ENCODE measurements around the gene BABAM2. TPM values are rescaled to one million over a fixed set of nuclear protein-coding genes. Genes with fewer than 3 reads are reported as not detected.
"Not testable (repeated sequence)": the region's sequence is repeated elsewhere in the genome, so short reads cannot be mapped to it uniquely, and the experiment has no call there.

The BABAM2 gene
- total RNA-seq, 2 experiments from 2014 or later, result 66.8 to 68.4 TPM

- H3K27ac Mint-ChIP-seq, result no peak overlapping the region
- DNase-seq (no peak), ATAC-seq (no peak)
- peaks cover 3% of the 10 kb centered on the region for H3K4me1 Mint-ChIP-seq (ENCODE audit: low read depth)
- H3K27me3 Mint-ChIP-seq, result no peaks in the 10 kb centered on the region
- no peak for TF ChIP-seq CTCF (IDR thresholded peaks at IDR 0.05)
- intact Hi-C loops (cut with micrococcal nuclease), result no loop called here
- H3K4me3 Mint-ChIP-seq, result no peak overlapping the region
- ChIA-PET CTCF (no interaction called here), POLR2A (interaction anchor here (0.6 kb wide), 1 partner anchor 460 kb away, joined by 3 read pairs; no protein-coding TSS in a partner anchor)
- H3K36me3 Mint-ChIP-seq (ENCODE audit: low read depth), result peaks cover 3% of the 10 kb centered on the region
- H3K9me3 Mint-ChIP-seq, result no peaks in the 10 kb centered on the region
Measured at GRCh38 chr2:28103611-28104010, 213.1 kb downstream of the BABAM2 start.

- H3K4me1 Mint-ChIP-seq (ENCODE audit: low read depth), result no peaks in the 10 kb centered on the region
- CTCF ChIA-PET, result interaction anchor here (1.0 kb wide), 1 partner anchor 48 kb away, joined by 3 read pairs; no protein-coding TSS in a partner anchor
- intact Hi-C loops (cut with micrococcal nuclease), result no loop called here
- no peaks in the 10 kb centered on the region for H3K9me3 Mint-ChIP-seq
- no peak overlapping the region for H3K27ac Mint-ChIP-seq
- DNase-seq (no peak), ATAC-seq (no peak)
- POLR2A ChIA-PET, result no interaction called here
- no peak for TF ChIP-seq CTCF (IDR thresholded peaks at IDR 0.05)
- H3K36me3 Mint-ChIP-seq (ENCODE audit: low read depth), result peaks cover 3% of the 10 kb centered on the region
- no peaks in the 10 kb centered on the region for H3K27me3 Mint-ChIP-seq
- H3K4me3 Mint-ChIP-seq, result no peak overlapping the region
Measured at GRCh38 chr2:28108143-28108542, 217.6 kb downstream of the BABAM2 start.

- H3K4me1 Mint-ChIP-seq (ENCODE audit: low read depth); H3K27me3 Mint-ChIP-seq; CTCF ChIA-PET: not testable (repeated sequence)
Measured at GRCh38 chr2:28113771-28114170, 223.2 kb downstream of the BABAM2 start.

GRCh38 chr2:28117104-28117596, 226.6 kb downstream of the BABAM2 start:
- no peak for TF ChIP-seq CTCF (IDR thresholded peaks at IDR 0.05)
- CTCF ChIA-PET, result interaction anchor here (0.6 kb wide), 1 partner anchor 197 kb away, joined by 4 read pairs; no protein-coding TSS in a partner anchor
- no peak overlapping the region for H3K27ac Mint-ChIP-seq
- H3K27me3 Mint-ChIP-seq, result no peaks in the 10 kb centered on the region
- POLR2A ChIA-PET, result no interaction called here
- H3K4me1 Mint-ChIP-seq (ENCODE audit: low read depth), result no peaks in the 10 kb centered on the region
- no peak overlapping the region for H3K4me3 Mint-ChIP-seq
- H3K9me3 Mint-ChIP-seq, result peaks cover 3% of the 10 kb centered on the region
- no peak for ATAC-seq
- intact Hi-C loops (cut with micrococcal nuclease), result no loop called here
- H3K36me3 Mint-ChIP-seq (ENCODE audit: low read depth), result peaks cover 5% of the 10 kb centered on the region
- DNase-seq, result no peak

More at GRCh38 chr2:28113771-28114170, 223.2 kb downstream of the BABAM2 start:
- POLR2A ChIA-PET; H3K36me3 Mint-ChIP-seq (ENCODE audit: low read depth); ATAC-seq; H3K9me3 Mint-ChIP-seq; H3K4me3 Mint-ChIP-seq; H3K27ac Mint-ChIP-seq; DNase-seq; intact Hi-C loops (cut with micrococcal nuclease): not testable (repeated sequence)

GRCh38 chr2:28119631-28120030, 229.1 kb downstream of the BABAM2 start:
- no peak for TF ChIP-seq CTCF (IDR thresholded peaks at IDR 0.05)
- ChIA-PET CTCF (interaction anchor here (0.7 to 1.2 kb wide), 2 partner anchors 86 to 397 kb away, joined by 3 read pairs; no protein-coding TSS in a partner anchor), POLR2A (no interaction called here)
- no peaks in the 10 kb centered on the region for H3K27me3 Mint-ChIP-seq
- H3K4me3 Mint-ChIP-seq, result no peak overlapping the region
- no peak for DNase-seq
- peaks cover 3% of the 10 kb centered on the region for H3K9me3 Mint-ChIP-seq
- H3K4me1 Mint-ChIP-seq (ENCODE audit: low read depth), result no peaks in the 10 kb centered on the region
- no peak for ATAC-seq
- intact Hi-C loops (cut with micrococcal nuclease), result no loop called here
- H3K36me3 Mint-ChIP-seq (ENCODE audit: low read depth), result peaks cover 3% of the 10 kb centered on the region
- H3K27ac Mint-ChIP-seq, result no peak overlapping the region
